22Rv1 (cell line): ENCODE measurements around the gene CPLX1.

Source experiments
- H3K27ac ChIP-seq: fragments of 450-650 bp; 2 replicates; pipeline ENCODE4 v1.5.1; 2017
- ZFX ChIP-seq: fragments of 450-650 bp; IDR thresholded peaks from 2 replicates; pipeline ENCODE4 v1.6.1; 2017; ENCODE audit warnings: antibody characterized with exemption, borderline replicate concordance
- TF ChIP-seq, protein P1 (sequence below): fragments of 450-650 bp; IDR thresholded peaks from 2 replicates; pipeline ENCODE4 v1.5.1; 2017; ENCODE audit warnings: mild to moderate bottlenecking

CPLX1 gene

DNA sequence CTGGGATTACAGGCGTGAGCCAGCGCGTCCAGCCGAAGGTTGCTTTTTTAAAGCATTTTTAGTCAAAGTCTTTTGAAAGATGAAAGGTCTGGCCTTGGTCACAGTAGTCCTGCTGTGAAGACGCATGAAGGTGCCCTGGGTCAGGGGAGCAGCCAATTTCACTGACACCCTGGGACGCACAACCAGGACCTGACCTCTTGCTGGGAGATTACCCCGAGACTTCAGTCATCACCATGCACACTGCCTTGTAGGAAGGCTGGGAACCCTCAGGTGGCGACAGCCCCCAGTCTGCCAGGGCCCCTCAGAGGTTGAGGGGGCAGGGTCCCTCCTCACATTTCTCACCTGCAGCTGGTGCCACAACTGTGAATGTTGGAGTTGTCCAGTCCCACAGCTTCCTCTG is 53.2 kb downstream of the CPLX1 start:
- H3K27ac ChIP-seq: peak overlapping the region; percentile 33; the same call in 1 of the 2 replicates
- TF ChIP-seq ZFX: no peak
- TF ChIP-seq, protein P1, sequence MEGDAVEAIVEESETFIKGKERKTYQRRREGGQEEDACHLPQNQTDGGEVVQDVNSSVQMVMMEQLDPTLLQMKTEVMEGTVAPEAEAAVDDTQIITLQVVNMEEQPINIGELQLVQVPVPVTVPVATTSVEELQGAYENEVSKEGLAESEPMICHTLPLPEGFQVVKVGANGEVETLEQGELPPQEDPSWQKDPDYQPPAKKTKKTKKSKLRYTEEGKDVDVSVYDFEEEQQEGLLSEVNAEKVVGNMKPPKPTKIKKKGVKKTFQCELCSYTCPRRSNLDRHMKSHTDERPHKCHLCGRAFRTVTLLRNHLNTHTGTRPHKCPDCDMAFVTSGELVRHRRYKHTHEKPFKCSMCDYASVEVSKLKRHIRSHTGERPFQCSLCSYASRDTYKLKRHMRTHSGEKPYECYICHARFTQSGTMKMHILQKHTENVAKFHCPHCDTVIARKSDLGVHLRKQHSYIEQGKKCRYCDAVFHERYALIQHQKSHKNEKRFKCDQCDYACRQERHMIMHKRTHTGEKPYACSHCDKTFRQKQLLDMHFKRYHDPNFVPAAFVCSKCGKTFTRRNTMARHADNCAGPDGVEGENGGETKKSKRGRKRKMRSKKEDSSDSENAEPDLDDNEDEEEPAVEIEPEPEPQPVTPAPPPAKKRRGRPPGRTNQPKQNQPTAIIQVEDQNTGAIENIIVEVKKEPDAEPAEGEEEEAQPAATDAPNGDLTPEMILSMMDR: no peak

DNA sequence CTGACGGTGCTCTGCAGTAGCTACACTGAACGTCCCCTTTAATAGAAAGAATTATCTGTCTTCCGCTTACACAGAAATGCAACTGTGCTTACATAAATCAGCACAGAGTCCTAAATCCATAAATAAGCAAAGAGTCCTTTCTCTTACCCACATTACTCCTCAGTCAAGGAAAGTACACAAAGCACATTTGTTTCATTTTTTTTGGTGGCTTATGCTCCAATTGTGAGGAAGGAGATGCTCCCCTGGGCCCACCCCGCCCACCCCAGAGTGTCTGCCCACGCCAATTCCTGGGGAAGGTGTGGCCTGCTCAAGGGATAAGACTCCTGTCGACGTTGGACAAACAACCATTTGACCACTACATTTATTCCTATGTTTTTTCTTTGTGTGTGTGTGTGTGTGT is 53.8 kb downstream of the CPLX1 start:
- H3K27ac ChIP-seq: no peak overlapping the region
- TF ChIP-seq, protein P1: no peak
- no peak for TF ChIP-seq ZFX

DNA sequence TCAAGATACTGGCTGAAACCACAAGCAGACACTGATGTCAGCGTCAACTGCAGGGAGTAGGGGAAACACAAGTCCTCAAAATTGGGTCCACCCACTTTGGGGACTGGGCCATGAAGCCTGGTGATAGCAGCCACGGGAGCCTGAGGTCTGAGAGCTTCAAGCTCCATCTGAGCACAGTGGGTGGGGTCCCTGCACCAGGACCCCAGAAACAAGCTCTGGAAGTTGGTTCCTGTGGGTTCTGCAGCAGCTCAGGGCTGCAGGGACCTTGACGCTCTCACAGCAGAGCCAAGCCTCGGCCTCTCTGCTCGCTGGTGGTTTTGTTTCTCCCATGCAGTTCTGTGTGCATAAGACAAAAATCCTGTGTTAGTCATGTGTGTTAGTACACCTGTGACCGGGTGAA is 54.5 kb downstream of the CPLX1 start:
- TF ChIP-seq ZFX: no peak
- TF ChIP-seq, protein P1: no peak

GRCh38 chr4:770022-770421 is 55.9 kb downstream of the CPLX1 start:
- no peak overlapping the region for H3K27ac ChIP-seq
- TF ChIP-seq ZFX: no peak
- TF ChIP-seq, protein P1: no peak

More for the DNA sequence above, 54.5 kb downstream of the CPLX1 start:
- H3K27ac ChIP-seq: no peak overlapping the region

DNA sequence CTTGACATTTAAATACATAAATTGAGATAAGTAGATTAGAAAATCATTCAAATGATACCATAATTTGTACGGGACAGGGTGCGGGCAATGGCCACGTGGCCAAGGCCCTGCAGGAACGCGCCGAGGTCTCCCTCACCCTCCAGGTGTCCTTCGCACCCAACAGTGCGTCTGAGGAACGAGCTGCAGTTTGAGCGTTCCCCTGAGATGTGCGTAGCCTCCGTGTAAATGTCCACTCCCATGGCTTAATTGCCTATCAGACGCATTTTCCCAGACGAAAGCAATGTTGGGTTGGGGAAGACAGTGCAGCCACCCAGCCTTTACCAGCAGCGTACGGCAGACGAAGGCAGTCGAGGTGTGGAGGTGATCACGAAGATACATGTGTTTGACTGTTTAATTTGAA is 56.4 kb downstream of the CPLX1 start:
- no peak overlapping the region for H3K27ac ChIP-seq
- TF ChIP-seq, protein P1: no peak
- TF ChIP-seq ZFX: no peak

- peak overlapping the region; percentile 40; the same call in 1 of the 2 replicates for H3K27ac ChIP-seq
- TF ChIP-seq, protein P1: no peak
- no peak for TF ChIP-seq ZFX
These were observed 56.9 kb downstream of the CPLX1 start for GRCh38 chr4:768995-769394.

DNA sequence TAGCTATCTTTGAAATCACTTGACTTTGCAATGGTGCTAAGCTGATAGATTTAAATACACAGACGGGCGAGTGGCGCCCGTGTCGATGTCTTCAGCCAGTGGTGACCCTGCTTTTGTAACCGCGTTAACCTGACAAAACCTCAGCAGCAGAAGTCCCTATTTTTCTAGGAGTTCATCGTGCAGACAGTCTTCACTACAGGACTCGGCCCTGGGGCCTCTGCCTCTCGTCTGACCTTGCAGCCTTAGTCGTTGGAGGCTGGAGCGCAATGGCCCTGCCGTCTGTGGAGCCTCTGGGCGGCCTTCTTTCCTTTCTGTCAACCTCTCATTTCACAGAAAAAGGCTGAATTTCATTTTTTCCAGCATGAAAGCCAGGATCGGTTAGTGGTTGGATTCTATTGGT is 57.9 kb downstream of the CPLX1 start:
- peak overlapping the region; percentile 40 for H3K27ac ChIP-seq
- TF ChIP-seq, protein P1: no peak
- TF ChIP-seq ZFX: no peak
